Measurements from ENCODE around the gene ZP3.
"Not testable (repeated sequence)": the region's sequence is repeated elsewhere in the genome, so short reads cannot be mapped to it uniquely, and the experiment has no call there.

The ZP3 gene

GRCh38 chr7:76487969-76488368, 63.2 kb downstream of the ZP3 start:
- not testable (repeated sequence) for DNase-seq

All from NCI-H2081 treated with DMSO at 0.1 percent for 48 hours (cell line).